Fibroblast of the aortic adventitia (primary cell): ENCODE measurements around the gene CDKN1A. TPM values are rescaled to one million over a fixed set of nuclear protein-coding genes. Genes with fewer than 3 reads are reported as not detected.
"Not testable (repeated sequence)": the region's sequence is repeated elsewhere in the genome, so short reads cannot be mapped to it uniquely, and the experiment has no call there.

Source experiments
- DNase-seq: peaks from one replicate; pipeline ENCODE4 v3.0.0-alpha.2; 2010; ENCODE audit warnings: low read depth
- H3K4me3 ChIP-seq: 2 replicates; pipeline ENCODE4 v1.5.1; 2011; ENCODE audit warnings: low read depth, mild to moderate bottlenecking, control low read depth, low read length, moderate library complexity
- total RNA-seq: library from RNA; depleted of rRNA; stranded (reverse); fragments of >200 nt; gene quantifications from 2 replicates; pipeline ENCODE4 v1.2.3, GENCODE V29; 2012; ENCODE audit warnings: low replicate concordance
- TF ChIP-seq, protein P1 (sequence below): IDR thresholded peaks from 2 replicates; pipeline ENCODE4 v1.5.1; 2011; ENCODE audit warnings: mild to moderate bottlenecking, low read length, control low read depth, inconsistent platforms; ENCODE audit not compliant: insufficient read depth

CDKN1A gene
- total RNA-seq, 1 donor, result 246 TPM

DNA sequence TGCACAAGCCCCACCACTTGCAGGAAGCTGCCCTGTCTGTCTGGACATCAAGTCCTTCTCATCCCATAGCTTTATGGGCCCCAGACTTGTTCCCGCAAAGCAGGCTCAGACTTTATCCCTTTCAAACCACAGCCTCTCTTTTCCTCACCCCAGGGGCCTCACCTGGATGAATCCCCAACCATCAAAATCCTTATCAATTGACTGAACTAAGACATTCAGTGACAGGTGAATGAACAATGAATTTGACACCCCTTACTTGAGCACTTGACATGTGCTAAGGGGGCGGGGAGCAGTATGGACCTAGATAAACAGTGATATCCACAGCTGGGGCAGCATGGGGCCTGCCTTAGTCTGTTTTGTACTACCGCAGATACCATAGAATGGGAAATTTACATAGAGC is 24.1 kb downstream of the CDKN1A start:
- TF ChIP-seq, protein P1, sequence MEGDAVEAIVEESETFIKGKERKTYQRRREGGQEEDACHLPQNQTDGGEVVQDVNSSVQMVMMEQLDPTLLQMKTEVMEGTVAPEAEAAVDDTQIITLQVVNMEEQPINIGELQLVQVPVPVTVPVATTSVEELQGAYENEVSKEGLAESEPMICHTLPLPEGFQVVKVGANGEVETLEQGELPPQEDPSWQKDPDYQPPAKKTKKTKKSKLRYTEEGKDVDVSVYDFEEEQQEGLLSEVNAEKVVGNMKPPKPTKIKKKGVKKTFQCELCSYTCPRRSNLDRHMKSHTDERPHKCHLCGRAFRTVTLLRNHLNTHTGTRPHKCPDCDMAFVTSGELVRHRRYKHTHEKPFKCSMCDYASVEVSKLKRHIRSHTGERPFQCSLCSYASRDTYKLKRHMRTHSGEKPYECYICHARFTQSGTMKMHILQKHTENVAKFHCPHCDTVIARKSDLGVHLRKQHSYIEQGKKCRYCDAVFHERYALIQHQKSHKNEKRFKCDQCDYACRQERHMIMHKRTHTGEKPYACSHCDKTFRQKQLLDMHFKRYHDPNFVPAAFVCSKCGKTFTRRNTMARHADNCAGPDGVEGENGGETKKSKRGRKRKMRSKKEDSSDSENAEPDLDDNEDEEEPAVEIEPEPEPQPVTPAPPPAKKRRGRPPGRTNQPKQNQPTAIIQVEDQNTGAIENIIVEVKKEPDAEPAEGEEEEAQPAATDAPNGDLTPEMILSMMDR, result no peak

DNA sequence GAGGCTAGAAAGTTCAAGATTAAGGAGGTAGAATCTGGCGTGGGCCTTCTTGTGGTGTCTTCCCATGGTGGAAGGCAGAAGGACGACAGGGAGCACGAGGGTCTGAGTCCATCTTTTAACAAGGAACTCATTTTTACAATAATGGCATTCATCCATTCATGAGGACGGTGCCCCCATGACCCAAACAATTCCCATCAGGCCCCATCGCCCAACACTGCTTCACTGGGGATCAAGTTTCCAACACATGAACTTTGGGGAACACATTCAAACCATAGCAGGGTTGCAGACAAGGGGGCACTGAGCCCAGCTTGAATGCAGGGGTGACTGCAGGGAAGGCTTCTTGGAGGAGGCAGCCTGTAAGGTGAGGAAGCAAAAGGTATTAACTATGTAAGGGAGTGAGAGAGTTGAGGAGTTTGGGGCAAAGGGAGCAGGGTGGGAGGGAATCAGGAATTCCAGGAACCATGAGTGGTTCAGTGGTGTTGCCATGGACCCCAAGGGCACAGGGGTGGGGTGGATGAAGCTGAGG is 24.6 kb downstream of the CDKN1A start:
- DNase-seq, result no peak
- TF ChIP-seq, protein P1, result no peak
- no peak overlapping the region for H3K4me3 ChIP-seq

More for the DNA sequence above, 24.1 kb downstream of the CDKN1A start:
- no peak for DNase-seq
- no peak overlapping the region for H3K4me3 ChIP-seq

DNA sequence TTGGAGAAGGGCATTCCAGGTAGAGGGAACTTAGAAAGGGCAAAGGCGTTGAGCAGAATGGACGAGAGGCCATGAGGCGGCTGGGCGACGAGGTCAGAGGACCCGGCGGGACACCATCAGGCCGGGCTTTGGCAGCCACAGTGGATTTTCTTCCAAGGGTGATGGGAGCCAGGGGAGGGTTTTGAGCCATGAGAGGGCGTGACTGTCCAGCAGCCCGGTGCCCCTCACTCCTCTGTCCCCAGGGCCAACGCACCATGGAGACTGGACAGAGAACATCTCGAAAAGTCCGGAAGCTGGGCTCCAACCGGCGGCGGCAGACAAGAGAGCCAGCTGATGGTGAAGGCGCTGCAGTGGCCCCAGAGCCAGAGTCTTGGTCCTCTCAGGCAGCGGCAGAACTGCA is 25.5 kb downstream of the CDKN1A start:
- TF ChIP-seq, protein P1, result no peak
- H3K4me3 ChIP-seq, result no peak overlapping the region

DNA sequence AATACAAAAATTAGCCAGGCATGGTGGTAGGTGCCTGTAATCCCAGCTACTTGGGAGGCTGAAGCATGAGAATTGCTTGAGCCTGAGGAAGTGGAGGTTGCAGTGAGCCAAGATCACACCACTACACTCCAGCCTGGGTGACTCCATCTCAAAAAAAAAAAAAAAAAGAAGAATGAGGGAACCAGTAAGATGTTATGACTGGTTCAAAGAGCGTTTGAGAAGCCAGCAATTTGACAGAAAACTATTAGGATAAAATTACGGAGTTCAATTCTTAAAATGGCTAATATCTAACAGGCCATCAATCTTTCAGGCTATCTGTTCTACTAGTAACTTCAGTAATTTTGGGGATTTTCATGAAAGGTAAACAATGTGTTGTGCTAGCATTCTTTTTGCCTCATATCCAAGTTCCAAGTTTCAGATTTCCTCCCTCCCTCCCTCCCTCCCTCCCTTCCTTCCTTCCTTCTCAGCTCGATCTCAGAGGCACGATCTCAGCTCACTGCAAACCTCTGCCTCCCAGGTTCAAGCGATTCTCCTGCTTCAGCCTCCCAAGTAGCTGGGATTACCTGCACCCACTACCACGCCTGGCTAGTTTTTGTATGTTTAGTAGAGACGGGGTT is 26.6 kb downstream of the CDKN1A start:
- DNase-seq, H3K4me3 ChIP-seq: not testable (repeated sequence)

More for the DNA sequence above, 25.5 kb downstream of the CDKN1A start:
- DNase-seq, result no peak

DNA sequence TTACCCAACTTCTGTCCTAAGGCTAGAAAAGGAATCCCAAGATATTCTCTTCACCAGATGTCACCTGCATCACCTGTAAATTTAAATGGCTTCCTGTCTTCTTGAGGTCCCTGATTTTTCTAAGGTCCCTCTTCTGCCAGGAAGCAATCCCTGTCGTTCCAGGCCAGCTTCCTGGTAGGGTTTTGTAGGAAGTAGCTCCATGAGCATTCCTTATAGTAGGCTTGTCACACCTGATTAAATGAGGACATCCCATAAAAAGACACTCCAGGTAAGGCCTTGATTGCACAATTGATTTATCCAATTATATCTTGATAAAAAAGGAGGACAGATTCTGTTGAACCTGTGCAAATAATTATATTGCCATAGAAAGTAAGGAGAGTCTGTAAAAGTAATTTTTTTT is 27.8 kb downstream of the CDKN1A start:
- no peak for DNase-seq
- H3K4me3 ChIP-seq, result no peak overlapping the region
- TF ChIP-seq, protein P1, result no peak

DNA sequence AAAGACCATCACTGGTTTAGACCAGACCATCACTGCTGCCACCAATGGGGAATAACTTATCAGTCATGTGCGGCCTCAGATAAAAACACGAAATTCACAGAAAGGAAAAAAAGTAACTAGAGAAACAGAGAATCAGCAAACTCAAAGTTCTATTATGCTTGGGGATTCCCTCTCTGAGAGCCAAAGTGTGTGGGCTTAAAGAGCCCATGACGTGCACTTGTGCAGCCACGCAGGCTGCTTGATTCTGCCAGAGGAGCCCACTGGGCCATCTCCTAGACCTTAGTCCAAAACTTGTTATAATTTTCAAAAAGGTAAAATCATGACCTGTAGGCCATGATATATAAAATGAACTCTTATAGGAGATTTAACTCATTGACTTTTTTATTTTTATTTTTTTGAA is 34.3 kb downstream of the CDKN1A start:
- TF ChIP-seq, protein P1, result no peak
- DNase-seq, result no peak
- H3K4me3 ChIP-seq, result no peak overlapping the region

DNA sequence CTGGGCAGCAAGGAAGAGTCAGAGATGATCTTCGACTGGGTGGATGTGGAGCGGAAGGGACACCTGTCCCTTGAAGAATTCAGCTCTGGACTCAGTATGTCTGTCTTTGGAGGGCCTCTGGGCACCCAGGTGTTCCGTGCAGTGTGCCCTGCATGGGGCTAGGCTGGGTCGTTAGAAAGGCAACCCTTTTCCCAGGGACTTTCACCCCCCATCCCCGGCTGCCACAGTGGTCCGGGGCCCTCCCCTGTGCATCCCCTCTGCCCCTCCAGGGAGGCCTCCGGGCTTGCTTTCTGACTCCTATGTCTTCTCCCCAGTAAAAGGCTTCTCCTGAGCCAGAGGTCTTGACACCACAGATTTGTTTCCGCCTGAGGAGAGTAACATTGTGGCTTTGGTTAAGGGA is 35.3 kb downstream of the CDKN1A start:
- H3K4me3 ChIP-seq, result no peak overlapping the region
- TF ChIP-seq, protein P1, result no peak
- DNase-seq, result no peak
